8988T (cell line): ENCODE measurements around the gene HSBP1.

Source experiments
- DNase-seq: peaks from one replicate; pipeline ENCODE4 v3.0.0; 2011

The HSBP1 gene

DNA sequence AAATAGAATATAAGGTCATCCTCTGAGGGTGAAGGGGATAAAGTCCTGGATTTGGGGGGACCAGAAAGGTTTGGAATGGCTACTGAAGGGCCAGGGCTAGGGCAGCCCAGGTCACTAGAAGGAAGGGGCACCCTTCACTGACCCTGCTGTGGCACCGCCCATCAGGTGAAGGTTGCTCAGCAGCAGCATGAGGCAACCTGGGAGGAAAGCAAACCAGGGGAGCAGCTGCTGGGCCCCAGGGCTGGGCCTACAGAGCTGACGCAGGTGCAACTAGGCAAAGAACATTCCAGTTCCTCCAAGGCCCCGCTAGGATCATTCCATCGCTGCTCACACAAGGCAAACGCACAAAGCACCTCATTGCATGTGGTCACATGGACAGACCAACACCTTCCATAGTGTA is 3.4 kb upstream of the HSBP1 start:
- no peak for DNase-seq

DNA sequence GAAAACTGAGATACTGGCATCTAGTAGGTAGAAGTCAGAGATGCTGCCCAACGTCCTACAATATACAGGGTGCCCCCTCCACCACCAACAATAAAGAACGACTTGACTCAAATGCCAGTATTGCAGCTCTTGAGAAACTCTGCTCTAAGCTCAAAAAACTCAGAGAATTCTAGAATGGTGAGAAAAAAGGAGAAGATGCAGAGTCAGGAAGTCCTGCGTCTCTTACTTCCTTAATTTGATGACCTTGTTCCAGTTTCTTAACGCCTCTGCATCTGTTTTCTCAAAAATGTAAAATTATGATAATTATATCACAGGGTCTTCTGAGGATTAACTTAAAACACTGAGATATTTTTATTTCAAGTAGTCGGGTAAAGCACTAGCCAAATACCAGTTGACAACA is 1.7 kb upstream of the HSBP1 start:
- DNase-seq = no peak

DNA sequence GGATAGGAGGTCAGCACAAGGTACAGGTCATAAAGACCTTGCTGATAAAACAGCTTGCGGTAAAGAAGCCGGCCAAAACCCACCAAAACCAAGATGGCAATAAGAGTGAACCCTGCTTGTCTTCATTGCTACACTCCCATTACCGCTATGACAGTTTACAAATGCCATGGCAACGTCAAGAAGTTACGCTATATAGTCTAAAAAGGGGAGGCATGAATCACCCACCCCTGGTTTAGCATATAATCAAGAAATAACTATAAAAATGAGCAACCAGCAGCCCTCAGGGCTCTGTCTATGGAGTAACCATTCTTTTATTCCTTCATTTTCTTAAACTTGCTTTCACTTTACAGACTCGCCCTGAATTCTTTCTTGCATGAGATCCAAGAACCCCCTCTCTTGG is 1.0 kb upstream of the HSBP1 start:
- no peak for DNase-seq

DNA sequence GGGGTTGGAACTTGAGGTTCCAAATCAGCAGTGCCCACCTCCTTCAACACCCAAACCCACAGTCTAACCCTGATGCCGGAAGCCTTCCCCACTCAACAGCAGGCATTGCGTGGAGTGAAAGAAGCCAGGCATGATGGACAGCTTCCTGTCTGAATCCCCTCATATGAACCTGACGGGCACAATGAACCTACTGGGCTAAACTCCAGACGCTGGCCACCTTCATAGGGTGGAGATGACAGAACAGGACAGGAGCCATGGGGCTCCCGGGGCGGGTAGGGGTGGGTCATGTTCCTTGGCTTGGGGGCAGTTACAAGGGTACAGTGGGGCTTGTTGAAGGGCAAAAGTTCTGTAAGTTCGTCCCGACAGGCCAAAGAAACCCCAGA is 460 bp upstream of the HSBP1 start:
- no peak for DNase-seq

DNA sequence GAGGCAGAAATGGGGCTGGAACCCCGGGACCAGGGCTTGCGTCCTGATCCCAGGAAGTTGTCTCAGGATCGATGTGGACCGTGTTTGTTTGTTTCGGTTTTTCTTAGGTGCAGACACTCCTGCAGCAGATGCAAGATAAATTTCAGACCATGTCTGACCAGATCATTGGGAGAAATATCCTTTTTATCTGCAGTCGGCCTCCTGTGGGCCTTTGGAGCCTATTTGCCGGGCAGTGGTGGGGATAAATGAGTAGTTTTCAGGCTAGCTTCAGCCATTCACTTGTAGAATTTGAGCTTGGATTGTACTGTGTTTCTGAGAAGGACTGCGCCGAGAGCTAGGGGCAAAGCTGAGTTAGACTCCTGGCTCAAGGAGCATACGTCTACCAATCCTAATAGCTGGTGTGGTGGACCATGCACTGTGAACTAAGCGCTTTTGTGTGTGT is 816 bp downstream of the HSBP1 start:
- no peak for DNase-seq

DNA sequence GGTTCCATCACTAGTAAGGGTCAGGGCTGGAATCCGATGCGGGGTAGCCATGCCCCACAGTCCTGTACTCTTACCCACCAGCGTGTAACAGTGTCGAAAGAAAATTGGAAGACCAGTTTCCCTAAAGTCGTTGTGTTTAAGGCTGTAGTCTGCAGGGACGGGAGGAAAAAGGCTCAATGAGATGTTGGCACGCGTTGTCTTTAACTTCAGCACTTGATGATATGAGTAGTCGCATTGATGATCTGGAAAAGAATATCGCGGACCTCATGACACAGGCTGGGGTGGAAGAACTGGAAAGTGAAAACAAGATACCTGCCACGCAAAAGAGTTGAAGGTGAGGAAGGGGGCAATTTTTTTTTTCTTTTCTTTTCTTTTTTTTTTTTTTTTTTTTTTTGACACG is 1.3 kb downstream of the HSBP1 start:
- DNase-seq = no peak

DNA sequence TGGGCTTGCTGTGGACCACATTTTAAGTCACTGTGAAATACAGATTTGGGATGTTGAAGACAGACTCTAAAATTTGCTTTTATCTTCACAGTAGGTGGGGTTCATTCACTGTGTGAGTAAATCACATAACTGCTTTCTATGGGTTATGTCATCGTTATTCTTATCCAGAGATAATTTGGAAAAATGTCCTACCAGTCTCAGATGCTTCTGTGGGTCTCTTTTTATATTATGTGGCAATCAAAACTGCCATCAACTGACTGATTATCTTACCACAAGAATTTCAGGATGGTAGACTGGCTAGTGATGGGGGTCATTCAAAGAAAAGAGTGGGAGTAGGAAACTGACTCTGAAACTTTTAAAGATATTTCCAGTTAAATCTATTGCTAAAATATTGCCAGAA is 3.1 kb downstream of the HSBP1 start:
- DNase-seq = no peak

DNA sequence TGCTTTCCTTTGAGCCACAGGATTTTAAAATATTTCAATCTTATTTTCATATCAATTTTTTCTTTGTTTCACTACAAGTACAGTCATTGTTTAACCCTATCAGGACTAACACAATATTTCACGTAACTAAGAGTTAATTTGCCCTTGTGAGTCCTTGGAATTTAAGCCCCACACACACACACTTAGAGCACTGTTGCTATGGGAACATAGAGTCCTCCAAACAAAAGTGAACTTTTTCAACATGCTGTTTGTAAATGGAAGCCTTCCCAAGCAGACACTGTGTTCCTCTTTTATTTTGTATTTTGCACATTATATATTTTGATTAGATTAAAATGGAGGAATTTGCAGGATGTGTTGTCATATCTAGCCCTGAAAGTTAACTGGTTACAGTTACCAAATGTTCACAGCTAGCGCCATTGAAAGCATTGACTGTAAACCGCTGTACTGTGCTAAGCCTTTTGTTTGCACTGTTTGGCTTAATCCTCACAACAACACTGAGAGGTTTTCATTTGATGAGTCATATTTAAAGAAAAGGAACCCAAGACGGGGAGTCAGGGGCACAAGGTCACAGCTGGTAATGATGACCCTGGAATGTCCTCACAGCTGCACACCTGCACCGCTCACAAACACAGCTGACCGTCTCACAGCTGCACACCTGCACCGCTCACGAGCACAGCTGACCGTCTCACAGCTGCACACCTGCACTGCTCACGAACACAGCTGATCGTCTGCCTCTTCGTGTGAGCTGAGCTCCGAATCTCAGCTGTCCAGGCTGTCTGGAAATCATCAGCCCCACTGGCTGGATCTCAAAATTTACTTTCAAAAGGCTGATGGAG is 6.3 kb downstream of the HSBP1 start:
- DNase-seq = no peak

DNA sequence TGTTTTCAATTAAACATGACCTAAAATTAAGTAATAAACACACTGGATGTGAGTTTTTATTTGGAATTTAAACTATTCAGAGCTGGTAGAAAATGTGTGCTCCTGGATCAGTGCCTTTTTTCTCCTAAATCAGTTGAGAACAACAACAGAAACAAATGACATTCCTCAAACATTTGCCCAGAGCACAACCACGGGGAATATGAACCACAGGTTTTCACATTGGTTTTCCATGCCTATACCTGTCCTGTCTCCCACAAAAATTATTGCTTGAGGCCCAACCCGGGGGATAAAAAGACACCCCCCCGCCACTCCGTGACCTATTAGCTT is 6.8 kb downstream of the HSBP1 start:
- DNase-seq = no peak

DNA sequence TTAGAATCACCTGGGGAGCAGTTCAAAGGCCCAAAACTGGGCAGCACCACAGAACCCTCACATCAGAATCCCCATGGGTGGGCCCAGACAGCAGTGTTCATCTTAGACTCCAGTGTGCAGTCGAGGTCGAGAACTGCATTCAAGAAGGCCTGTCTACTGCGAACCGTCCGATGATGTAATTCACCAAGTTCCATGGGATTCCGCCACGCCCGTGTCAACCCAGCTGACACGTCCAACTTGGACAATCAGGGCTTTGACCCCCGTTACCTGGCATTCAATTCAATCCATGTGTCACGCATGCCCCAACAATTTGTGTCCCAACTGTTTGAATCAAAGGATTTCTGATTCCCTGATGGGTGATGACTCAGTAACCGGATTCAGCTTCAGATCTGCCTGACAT is 9.2 kb downstream of the HSBP1 start:
- DNase-seq = no peak

DNA sequence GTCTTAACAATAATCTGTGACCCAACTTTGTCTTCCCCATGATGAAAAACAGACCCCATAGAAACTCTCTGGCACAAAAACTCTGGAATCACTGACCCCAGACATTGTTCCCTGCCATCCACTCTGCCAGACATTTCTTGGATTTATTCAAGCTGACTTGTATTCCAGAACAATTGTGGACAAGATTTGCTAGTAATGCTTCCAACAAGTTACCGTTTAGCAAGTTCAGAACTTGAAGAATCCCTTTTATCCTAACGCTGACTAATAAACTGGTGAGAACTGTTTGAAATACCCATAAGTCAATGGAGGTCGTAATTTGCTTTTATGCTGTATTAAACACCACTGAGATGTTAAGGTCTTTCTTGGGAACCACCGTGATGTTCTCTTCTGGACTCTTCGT is 10.5 kb downstream of the HSBP1 start:
- no peak for DNase-seq

DNA sequence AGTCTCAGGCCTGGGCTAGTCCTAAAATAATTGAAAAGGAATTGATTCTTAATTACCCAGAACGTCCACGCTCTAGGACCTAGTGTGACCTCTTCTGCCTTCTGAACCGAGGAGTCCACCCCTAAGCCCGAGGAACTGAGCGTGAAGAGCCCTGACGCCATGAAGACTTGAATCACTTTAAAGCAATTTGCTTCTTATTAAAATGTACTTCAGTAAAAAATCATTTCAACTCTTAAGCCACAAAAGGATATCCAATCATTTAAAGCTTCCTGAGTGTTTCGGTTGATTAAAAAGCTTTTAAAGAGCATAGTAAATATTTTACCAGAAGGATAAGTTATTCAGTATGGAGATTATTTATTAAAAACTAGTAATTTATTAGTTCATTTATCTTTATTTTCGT is 11.6 kb downstream of the HSBP1 start:
- DNase-seq = no peak

DNA sequence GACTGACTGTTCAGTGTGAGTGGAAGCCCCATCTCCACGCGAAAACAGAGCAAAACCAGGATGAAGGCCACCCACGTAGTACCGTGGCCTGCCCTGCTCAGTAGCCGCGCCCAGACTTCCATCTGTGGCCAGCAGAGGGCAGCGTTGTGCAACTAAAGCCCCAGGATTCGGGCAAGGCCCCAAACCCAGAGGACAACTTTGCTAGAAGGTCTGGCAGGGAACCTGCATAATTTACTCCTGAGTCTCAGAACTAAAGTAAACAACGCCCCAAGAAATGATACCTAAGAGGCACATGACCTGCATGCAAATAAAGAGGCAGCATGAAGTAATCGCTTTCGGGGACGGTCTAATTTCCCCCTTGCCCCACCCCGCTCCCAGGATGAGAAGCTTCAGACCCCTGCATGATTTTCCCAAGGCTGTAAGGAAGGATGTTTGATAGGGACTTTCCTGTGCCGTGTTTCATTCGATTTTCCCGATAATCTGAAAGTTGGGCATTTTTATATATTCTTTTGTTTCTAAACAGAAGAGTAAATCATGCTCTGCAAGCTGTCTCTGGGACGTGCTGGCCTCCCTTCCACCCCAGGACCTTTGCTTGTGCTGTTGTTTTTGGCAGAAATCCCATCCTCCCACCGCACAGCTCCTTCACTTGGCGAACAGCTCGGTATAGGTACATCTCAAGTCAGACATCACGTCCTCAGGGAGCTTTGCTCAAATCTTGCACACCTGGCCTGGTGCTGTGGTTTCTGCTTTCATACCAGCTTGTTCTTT is 18.6 kb downstream of the HSBP1 start:
- peak; percentile 90 for DNase-seq

DNA sequence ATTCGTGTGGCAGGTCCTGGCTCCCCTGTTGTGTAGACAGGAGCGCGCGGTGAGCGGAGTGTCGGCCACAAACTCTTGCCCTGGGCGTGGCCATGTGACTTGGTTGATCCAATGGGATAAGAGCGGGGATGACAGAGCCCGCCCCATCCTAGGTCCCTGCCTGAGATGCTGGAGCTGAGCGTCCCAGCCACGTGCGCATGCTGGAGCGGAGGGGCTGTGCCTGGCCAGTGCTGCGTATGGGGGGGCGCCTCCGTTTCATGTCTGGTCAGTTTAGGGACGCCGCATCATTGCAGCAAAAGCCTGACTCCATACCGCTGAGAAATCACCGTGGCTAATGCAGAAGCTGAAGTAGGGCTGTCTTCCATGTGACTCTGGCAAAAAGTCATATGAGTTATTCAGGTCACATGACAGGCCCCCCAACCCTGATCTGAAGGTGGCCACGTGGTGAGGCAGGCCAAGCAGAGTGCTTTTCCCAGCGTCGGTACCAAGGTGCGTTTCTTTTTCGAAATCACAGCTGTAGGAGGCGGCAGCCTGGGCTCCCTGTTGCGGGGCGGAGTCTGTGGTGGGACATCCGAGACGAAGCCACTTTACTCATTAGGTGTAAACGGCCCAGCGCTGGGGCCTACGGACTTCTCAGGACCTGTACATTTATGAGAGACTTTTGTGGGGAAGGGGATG is 22.5 kb downstream of the HSBP1 start:
- DNase-seq = no peak

DNA sequence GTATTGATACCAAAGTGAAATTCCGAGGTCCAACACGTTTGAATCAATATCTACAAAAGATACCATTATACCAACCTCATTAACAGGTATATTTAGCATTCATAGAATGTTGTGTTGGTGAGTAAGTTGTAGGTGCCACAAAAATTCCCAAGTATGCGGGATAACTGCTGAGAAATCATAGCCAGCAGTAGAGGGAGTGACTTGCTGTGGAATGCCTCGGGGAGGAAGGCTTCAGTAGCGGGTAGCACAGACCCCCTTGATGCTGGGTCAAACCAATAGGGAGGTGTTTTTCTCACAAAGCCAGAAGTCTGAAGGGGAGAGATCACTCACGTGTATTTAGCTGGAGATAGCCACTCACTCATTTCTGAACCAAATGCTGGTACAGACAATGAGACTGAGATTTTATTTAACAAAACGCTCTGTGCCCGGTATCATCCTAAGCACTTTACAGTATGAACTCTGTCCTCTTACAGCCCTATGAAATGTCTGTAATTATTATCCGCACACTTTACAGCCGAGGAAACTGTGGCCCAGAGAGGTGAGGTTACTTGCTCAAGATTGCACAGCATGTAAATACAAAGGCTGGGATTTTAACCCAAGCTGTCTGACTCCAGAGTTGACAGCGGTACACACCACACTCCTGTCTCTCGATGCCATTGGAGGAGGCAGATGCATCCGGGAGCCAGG is 23.1 kb downstream of the HSBP1 start:
- no peak for DNase-seq

DNA sequence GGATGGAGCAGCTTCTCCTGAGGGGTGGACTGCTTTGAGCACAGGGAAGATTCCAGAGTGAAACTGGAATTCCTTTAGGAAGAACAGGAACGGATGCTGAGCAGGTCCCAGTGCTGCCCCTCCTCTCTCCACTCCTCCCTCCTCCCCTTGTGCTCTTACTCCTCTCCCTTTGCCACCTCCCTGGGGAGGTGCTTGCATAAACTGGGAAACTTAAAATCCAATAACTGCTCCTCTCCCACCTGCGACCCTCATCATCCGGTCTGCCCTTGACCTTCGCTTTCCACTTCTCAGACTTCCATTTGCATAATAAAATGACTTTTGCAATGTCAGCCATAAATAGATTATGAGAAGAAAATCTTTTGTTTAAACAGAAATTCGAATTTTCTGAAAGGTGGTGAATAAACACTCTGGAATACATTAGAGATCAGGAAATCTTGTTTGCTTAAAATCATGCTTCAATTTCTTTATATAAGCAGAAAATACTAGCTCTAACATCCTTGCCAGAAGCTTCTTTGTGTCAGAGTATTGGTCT is 23.7 kb downstream of the HSBP1 start:
- no peak for DNase-seq

DNA sequence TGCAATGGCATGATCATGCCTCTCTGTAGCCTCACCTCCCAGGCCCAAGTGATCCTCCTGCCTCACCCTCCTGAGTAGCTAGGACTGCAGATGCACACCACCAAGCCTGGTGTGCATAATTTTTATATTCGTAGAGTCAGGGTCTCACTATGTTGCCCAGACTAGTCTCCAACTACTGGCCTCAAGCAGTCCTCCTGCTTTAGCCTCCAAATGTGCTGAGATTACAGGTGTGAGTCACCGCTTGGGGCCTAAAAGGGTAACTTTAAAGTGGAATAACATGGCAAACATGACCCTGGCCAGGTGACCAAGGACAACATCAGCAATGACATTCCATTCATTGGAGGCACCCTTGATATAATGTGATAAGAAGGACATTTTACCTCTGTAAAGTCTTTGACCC is 26.1 kb downstream of the HSBP1 start:
- no peak for DNase-seq

DNA sequence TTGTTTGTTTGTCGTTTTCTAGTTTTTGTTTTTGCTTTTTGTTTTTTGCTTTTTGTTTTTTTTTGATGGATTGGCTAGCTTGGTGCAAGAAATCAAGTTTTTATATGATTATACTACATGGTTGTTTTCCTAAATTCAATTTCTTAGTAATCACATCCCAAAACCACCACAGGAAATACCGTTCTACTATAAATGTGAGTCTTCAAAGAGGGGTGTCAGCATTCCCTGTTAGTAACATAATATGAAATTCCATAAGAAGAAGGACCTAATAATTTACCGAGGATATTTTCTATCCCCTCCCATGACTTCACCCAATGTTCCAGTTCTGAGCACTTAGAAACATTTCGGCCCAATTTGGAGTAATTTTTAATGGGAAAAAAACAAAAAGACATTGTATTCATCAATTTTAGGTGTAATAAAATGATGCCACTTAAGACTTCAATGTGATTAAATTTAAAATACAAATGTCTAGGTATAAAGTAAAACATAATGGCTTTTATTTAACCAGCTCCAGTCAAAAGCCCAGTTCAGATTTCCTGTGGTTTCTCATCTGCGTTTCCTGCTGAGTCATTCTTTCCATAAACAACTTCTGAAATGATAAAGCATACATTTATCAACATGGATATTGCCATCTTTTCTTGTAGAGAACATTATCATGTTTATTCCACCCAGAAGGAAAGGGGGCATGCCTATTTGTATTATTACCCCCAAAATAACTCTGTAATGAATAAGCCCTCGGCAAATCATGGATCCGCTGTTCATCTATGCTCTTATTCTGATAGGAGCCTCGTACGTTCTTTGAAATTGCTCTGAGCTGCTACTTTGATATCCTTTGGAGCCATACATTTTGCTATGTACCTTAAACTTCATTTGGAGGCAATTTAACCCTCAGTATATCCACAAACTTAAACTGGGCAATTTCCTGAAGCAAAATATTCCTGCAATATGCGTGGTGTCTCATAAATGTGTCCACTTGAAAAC is 28.1 kb downstream of the HSBP1 start:
- no peak for DNase-seq

DNA sequence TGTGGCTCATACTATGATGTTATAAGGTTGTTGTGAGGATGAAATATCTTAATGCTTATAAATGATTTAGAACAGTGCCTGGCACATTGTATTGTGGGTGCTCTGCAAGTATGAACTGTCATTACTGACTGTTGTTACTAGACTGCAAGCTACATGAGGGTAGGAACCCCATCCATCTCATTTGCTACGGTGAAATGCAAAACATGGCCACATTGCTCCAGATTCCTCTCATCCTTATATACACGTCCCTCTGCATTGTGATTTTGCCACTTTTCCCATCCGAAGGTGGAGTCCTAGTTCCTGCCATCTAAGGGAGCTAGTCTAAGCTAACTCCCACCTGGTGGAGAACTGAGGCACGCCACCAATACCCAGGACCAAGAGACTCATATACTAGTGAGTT is 29.8 kb downstream of the HSBP1 start:
- no peak for DNase-seq

DNA sequence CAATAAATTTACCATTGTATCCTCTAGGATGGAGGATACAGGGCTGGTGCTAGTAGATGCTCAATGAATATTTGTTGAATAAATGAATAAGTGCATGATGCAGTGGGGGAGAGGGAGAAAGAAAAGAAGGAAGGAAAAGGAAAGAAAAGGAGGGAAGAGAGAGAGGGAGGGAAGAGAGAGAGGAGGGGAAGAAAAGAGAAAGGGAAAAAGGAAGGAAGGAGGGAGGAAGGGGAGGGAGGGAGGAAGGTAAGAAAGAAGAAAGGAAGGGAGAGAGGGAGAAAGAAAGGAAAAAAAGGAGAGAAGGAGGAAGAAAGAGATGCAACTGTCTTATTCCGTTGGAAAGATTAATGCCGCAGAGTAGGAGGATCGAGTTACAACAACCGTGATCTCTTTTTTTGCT is 30.4 kb downstream of the HSBP1 start:
- no peak for DNase-seq

DNA sequence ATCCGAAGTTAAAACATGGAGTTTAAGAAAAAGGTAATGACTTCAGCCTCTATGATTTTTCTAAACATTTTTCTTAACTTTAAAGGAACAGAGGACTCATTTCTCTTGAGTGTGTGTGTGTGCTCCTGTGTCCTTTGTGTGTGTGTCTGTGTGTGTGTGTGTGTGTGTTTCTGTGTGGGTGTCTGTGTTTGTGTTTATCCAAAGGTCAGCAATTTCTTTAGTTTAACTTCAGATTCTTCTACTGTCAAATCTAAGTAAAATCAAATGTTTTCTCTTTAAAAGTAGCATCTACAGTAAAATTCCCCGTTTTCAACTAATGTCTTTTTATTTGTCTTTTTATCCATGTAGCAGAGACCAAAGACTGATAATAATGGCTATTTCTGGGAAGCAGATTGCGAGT is 31.8 kb downstream of the HSBP1 start:
- no peak for DNase-seq

DNA sequence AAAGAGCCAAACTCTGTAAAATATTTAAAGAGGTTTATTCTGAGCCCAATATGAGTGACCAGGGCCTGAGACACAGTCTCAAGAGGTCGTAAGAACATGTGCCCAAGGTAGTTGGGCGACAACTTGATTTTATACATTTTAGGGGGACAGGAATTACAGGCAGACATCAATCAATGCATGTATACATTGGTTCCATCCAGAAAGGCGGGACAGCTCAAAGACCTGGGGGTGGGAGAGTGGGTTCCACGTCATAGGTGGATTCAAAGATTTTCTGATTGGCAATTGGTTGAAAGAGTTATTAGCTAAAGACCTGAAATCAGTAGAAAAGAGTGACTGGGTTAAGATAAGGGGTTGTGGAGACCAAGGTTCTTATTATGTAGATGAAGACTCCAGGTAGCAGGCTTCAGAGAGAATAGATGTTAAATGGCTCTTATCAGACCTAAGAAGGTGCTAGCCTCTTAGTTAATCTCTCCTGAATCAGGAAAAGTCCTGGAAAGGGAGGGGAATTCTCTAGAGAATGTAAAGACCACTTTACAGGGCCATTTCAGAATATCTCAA is 32.4 kb downstream of the HSBP1 start:
- DNase-seq = no peak
